ENCODE data around the gene PRRX2.
A peak's percentile ranks its signal among the peaks of the same experiment; 100 is the strongest.
"Not testable (repeated sequence)": the region's sequence is repeated elsewhere in the genome, so short reads cannot be mapped to it uniquely, and the experiment has no call there.

PRRX2 gene

DNA sequence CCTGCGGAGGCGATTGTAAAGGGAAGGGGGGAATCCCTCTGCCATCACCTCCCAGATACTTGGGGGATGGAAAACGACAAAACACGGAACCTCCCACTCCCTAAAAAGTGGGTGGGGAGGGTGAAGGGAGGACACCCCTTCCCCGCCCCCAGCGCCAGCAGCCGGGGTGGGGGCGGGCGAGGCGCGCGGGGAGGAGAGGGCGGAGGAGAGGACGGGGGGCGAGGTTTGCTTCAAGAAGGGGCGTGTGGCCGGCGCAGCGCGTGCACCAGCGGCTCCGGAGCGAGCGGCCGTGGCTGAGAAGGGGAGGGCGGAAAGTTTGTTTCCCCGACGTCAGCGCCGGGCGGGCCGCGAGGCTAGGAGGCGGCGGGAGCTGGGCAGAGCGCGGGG is at the start of gene PRRX2:
Gene PRRX2 (plus strand): TSS at position 259 of the 387 bp plus-strand sequence. CDS start 221 bp downstream, outside the sequence.
- peak; percentile 56 for DNase-seq (ENCODE audit: low spot score)

DNA sequence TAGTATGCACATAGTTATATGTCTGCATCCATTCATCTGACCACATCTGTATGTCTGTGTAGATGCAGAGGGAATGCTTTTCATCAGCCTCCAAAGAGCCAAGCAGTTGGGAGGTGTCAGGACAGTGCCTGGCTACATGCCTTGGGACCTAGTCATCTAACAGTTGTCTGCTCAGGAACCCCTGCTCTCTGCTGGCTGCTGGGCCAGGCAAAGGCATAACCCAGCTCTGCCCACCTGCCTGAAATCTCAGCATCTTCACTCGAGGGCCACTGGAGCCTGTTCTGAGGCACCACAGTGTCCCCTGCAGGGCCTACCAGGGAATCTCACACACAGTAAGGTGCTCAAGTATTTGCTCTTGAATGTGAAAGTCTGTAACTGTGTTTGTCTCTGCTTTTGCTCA is 48.3 kb upstream of the PRRX2 start:
- DNase-seq (ENCODE audit: low spot score), result peak; percentile 87

DNA sequence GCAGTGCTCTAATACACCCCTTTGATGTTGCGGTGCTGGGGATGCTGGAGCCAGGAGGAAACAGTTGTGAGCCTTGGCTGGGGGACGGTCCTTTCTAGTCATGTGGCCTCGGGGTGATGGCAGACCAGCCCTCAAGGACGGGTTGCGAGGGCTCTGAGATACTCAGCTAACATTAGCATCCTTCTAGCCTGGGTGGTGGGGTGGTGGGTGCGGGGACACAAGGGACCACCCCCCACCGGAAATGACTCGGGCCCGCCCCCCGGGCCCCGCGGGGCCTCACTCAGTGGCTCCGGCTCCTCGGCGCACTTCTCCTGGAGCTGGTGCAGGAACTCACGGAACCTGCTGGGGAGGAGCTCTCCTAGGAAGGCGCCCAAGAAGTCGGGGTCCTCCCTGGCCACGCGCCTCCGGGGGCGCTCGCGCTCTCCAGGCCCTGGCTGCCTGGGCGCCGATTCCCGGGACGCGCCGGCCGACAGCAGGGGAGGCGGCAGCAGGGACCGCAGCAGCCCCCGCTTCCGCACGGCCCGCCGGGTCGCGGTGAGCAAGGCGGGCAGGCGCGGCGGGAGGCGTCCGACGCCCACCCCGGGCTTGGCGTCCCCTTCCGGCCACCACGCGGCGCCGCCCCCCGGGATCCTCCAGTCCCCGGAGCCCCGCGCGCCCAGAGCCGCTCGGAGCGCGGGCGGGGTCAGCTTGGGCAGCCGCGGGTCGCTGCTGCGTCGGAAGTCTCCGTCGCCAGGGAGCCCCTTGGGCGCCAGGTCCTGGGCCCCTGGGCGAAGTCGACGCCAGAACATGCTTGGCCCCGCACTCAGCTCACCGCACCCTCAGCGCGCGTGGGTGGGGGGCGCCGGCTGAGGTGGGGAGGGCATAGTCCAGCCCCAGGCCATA is 45.4 kb upstream of the PRRX2 start:
- DNase-seq (ENCODE audit: low spot score), result peak; percentile 66

DNA sequence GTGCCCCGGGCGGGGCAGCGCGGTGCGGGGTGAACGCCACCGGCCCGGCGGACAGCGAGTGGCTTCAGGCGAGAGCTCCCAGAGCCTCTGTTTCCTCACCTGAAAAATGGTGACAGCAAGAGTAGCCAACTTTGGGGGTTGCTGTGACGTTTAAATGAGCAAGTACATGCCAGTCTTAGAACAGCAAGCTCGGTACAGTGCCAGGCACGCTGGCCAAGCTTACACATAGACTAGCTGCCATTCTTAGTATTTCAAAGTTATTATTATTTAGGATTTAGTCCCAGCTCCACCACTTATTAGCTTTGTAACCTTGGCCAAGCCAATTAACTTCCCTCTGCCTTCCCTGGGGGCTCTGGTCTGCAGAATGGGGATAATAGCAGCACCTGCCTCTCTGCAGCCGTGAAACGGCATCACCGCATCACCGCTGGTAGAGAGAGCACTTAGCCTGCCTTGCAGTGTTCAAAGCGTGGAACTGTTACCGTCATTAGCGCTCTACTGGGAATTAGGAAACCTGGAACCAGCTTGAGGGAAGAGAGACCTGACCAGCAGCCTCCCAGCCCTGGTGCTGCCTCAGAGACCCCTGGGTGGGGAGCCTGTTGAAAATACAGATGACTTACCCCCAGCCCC is 44.7 kb upstream of the PRRX2 start, which contains the start of gene C9orf50:
Gene C9orf50 (minus strand): TSS at position 433 of the 627 bp plus-strand sequence. CDS start 527 bp downstream, outside the sequence.
- no peak for DNase-seq (ENCODE audit: low spot score)

DNA sequence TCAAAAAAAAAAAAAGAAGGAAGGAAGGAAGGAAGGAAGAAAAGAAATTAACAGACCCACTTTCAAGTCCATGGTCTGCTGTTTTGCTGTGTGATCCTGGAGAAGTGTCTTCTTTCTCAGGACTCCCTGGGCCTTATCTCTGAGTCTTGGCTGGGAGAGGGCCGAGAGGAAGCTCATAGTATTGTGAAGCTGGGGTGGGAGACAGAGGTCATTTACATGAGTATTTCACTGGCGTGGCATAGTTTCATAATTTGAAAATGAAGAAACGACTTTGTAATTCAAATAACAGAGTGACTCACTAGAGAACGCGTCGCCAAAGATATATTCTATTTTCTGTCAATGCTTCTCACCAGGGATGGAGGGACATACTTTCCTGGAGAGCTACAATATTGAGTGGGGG is 42.1 kb upstream of the PRRX2 start:
- DNase-seq (ENCODE audit: low spot score), result no peak

DNA sequence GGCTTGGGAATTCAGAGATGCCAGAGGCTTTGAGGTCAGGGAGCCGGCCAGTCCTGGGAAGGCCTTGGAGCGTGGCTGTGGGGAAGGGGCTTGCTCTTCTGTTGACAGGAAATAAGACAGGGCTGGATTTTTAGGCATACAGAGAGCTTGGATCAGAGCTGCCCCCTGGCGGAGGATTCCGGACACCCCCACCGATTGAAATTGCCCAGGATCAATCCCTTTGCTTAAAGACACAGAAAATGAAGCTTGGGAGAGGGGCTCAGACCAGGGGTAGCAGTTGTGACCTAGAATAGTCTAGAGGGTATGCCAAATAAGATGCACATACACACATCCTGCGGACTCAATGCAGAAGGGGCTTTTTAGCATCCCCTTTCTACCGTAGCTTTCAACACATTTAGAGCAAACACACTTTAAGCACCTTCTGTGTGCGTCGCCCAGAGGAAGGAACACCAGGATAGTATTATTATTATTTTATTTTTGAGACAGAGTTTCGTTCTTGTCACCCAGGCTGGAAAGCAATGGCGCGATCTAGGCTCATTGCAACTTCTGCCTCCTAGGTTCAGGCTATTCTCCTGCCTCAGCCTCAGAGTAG is 41.2 kb upstream of the PRRX2 start:
- DNase-seq (ENCODE audit: low spot score), result peak; percentile 92

DNA sequence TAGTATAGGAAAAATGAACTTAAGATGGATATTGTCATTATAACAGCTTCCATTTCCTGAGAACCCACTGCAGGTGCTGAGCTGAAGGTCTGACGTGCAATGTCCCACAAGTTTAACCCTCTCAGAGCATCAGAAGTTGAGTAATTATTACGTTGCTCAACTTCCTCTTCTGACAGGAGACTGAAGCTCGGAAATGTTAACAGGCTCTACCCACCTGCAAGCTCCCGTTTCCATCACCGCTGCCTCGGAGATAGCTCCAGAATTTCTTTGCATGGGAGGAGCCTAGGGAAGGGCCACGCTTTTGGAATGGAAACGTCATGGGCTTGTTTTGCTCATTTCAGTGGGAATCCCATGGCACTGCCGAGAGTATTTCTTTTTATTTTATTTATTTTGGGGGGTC is 40.5 kb upstream of the PRRX2 start:
- DNase-seq (ENCODE audit: low spot score), result peak; percentile 69

DNA sequence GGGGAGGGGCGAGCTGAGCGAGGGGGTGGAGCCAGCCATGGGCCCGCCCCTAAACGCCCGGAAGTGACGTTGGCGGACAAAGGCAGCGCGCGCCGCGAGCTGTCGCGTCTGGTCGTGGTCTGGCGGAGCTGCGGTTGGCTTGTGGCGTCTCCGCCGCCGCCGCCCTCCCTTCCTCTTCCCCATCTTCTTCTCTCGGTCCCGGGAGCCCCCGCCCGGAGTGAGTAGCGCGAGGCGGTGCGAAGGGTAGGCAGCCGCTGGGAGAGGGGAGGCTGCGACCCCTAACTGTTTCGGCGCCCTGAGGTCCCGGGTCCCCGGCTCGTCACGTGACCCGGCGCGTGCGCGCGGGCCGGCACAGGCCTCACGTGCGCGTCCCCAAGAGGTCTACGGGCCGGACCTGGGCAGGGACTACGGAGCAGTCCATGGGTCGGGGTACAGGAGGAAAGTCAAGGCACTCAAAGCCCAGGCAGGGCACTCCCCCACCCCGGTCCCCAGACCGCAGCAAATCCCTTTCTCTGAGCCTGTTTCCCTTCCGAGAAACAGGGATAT is 39.3 kb upstream of the PRRX2 start, which contains the start of gene NTMT1:
Gene NTMT1 (plus strand): TSS at position 85 of the 546 bp plus-strand sequence. CDS start 6,541 bp downstream, outside the sequence.
- peak; percentile 93 for DNase-seq (ENCODE audit: low spot score)

DNA sequence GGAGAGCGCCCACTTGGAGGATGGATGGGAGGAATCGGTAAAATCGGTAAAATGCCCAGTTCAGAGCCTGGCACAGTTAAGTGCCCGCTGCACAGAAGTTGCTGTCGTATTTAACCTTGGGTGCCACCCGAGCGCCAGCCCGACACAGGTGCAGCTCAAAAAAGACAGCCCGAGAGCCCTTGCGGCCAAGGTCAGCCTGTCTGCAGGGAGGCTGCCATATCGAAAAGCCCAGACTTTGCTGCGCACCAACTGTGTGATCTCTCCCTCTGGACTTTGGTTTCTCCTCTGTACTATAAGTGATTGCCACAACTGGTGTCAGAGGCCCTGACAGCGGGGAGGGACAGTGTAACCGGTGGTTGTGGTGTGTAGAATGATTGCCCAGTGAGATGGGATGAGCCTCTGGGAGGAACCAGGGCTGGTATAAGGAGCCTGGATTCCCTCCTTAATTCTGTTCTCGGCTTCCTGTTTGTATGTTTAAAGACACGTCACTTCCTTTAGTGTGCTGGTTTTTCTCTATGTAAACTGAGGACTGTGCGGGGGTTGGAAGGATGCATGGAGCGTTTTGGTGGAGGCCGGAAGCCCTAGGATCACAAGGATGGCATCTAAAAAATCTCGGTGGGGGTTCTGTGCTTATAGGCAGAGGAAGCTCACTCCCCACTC is 38.7 kb upstream of the PRRX2 start:
- DNase-seq (ENCODE audit: low spot score), result peak; percentile 39

DNA sequence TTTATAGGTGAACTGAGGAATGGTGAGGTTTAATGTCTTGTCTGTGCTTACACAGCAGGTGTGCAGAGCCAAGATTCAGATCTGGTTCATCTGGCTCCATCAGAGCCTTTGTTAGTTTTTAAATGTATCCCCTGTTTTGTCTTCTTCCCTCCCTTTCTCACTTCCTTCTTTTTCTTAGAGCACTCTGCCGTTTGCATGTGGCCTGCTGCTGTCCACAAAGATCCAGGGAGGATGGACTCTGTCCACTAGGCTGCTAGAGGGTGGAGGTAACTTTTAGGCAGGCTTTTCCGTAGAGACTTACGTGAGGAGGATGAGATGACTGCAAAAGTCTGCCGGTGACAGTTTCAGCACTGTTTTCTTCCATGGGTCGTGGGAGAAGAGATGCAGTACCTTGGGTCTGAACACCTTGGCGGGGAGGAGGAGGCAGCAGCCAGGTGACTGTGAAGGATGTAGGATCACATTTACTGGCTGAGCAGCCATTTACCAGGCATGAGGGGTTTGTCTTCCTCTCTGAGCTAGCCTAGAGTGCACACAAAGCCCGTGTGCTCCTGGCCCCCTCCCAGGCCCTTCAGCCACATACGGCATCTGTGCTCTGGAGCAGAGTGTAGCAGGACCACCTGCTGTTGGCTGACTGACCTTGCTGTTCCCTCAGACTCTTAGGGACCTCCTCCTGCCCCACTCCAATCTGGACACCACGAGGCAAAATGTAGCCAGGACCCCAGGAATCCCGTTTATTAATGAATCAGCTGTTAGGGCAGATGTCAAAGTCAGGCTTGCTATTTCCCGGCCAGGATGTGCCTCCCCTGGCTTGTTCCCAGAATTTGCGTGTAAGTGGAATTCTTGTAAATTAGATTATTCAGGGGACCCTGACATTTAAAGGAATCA is 37.6 kb upstream of the PRRX2 start:
- DNase-seq (ENCODE audit: low spot score), result no peak

DNA sequence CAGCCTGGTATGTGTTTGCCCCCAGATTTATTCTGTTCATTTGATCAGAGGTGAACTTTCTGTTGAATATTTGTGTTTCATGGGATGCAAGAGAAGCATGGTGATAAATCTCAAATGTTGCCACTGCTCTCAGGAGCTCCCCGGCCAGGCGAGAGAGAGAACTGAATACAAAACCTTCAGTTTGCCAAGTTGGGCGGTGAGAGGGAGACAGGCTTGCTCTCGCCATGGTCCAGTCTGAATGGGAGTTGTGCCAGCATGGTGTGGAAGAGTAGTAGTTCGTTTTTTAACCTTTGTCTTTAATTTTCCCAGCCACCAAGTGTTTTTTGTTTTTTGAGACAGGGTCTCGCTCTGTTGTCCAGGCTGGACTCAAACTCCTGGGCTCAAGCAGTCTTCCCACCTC is 36.7 kb upstream of the PRRX2 start:
- DNase-seq (ENCODE audit: low spot score), result no peak

DNA sequence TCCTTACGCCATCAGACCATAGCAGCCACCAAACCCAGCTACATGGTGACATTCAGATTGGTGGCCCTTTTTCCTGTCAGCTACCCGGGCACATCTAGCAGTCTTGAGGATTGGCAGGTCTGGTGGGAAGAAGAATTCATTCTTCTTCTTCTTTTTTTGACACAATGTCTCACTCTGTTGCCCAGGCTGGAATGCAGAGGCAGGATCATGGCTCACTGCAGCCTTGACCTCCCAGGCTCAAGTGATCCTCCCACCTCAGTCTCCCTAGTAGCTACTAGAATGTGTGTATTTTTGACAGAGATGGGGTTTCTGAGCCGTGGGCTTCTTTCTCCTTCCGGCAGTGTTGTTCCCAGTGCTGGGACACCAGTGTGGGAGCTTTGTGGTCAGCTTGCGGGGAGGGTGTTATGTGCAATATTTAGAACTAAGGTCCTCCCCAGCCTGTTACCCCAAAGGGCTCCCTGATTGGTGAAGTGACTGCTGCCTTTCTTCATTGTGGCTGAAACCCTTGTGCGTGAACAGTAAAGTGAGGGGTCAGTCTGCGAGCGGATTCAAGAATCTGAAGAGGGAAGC is 36.1 kb upstream of the PRRX2 start:
- DNase-seq (ENCODE audit: low spot score), result no peak

DNA sequence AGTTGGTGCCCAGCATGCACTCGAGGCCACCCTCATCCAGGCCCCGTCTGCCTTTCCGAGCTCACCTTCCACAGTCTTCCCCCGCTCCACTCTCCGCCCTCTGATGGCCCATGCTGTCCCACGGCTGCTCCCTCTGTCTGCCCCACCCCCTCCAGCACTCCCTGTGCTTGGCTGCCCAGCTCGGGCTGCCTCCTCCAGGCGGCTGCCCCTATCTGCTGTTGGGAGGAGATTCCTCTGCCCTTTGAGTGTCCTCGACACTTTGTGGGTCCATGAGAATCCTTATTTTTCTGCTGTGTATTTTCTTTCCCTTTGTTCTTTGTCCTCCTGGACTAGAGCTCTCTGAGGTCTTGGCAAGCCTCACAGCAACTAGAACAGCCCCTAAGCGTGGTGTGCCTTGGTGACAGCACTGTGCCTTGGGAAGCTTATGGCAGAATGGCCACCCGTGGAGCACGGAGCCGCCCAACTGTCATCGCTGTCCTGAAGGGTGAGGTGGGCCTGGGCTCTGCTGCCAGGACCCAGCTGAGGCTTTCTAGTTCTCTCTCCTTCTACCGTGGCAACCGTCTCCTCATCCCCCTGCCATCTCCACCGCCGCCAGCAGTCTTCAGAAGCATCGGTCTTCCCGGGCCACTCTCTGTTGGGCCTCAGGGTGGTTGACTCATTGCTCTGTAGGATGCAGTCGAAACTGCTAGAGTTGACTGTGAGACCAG is 34.3 kb upstream of the PRRX2 start:
- no peak for DNase-seq (ENCODE audit: low spot score)

DNA sequence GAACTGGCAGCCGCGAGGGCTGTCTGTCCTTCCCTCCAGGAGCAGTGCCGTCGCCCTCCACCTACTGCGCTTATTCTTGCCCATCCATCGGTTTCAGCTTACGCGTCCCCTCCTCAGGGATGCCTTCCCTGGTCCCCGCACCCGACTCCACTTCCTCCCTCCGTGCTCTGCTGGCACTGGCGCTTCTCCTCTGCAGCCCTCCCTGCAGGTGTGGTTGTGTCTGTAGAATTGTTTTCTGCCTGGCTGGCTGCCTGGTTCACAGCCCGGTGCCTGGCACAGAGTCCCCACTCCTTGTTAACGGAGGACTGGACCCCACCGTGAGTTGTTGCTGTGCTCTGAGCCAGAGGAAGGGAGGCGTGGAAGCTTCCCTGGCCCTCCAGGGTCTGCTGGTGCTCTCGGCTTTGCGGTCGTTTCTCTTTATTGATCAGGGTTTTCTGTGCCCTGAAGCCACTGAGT is 33.7 kb upstream of the PRRX2 start:
- DNase-seq (ENCODE audit: low spot score), result no peak

DNA sequence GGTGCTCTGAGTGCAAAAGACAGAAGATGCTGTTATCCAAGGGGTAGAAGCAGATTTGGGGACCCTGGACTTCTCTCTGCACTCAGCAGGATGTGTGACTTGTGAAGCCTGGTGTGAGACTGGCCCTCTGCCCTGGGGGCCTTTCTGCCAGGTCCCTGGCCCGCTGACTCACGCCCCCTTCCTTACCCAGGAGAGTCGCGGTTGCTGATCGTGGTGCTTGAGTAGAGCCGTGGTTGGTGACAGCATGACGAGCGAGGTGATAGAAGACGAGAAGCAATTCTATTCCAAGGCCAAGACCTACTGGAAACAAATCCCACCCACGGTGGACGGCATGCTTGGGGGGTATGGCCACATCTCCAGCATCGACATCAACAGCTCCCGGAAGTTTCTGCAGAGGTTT is 33.0 kb upstream of the PRRX2 start:
- no peak for DNase-seq (ENCODE audit: low spot score)

DNA sequence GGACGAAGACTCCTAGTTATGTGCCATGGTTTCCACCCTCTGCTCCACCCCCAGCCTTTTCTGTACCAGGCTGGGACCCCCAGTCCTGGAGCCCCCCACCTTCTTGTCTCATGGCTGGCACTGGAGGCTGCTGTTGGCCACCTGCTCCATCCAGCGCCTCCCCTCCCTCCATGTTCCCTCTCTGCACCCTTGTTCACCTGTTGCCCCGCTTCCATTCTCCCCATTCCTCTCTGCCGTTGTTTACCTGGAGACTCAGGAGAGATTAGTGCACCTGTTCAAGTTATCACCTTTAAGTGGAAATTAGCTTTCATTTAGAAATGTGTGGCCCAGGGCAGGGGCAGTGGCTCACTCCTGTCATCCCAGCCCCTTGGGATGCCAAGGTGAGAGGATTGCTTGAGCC is 32.2 kb upstream of the PRRX2 start:
- DNase-seq (ENCODE audit: low spot score), result no peak

DNA sequence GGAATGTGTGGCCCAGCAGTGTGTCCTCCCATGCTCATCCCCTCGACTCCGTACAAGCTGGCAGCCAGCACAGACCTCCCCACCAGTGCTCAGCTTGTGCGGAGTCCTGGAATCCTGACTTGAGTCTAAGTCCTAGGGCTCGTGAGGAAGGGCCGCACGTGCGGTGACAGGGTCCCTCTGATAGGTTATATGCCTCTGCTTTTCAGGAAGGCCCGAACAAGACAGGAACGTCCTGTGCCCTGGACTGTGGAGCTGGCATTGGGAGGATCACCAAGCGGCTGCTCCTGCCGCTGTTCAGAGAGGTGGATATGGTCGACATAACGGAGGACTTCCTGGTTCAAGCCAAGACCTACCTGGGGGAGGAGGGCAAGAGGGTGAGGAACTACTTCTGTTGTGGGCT is 31.6 kb upstream of the PRRX2 start:
- DNase-seq (ENCODE audit: low spot score), result no peak

DNA sequence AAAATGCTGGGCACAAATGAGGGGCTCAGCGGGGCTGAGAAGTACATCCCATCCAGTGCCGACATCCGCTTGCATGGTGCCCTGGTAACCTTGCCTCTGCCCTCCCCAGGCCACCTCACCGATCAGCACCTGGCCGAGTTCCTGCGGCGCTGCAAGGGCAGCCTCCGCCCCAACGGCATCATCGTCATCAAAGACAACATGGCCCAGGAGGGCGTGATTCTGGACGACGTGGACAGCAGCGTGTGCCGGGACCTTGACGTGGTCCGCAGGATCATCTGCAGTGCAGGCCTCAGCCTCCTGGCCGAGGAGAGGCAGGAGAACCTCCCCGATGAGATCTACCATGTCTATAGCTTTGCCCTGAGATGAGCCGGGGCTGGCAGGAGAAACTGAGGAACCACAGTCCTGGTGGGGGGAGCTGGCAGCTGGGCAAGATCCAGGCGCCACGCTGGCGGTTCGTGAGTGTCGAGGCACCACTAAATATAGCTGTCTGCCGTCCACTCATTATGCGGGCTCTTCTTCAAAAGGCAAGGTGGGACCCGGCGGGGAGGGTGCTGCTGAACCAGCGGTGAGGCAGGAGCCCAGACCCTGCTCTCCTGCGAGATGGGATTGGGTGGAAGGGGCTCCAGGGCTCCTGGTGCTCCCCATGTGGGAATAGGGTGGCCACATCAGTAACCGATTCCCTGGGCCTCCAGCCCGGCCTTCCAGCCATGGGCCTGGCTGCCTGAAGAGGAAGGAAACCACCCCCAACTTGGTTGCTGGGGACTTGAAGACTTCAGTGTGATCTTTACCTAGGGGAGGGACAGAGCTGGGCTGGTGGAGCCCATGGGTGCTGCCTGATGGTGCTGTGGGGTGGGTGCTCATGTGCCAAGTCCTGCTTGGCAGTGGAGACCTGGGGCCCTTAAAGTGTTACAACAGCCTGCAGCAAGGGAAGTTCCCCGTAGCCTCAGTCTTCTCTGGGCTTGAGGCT is 30.1 kb upstream of the PRRX2 start:
- no peak for DNase-seq (ENCODE audit: low spot score)

DNA sequence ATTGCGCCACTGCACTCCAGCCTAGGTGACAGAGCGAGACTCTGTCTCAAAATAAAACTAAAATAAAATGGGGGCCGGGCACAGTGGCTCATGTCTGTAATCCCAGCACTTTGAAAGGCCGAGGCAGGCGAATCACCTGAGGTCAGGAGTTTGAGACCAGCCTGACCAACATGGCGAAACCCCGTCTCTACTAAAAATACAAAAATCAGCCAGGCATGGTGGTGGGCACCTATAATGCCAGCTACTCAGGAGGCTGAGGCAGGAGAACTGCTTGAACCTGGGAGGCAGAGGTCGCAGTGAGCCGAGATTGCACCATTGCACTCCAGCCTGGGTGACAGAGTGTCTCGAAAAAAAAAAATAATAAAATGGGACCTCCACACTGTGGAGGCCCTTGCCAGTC is 29.1 kb upstream of the PRRX2 start:
- DNase-seq (ENCODE audit: low spot score), result not testable (repeated sequence)
